Calu3 (cell line): ENCODE measurements around the gene BMPR1B. TPM values are rescaled to one million over a fixed set of nuclear protein-coding genes. Genes with fewer than 3 reads are reported as not detected.

Experiments
- BruUV-seq: library from RNA; stranded (reverse); fragments of 400-500 nt; replicated peaks from 2 replicates; lab custom pipeline; 2021; lab: Mats Ljungman, UMichigan
- CTCF ChIA-PET: fragments of 300-600 bp; sonication (Branson Sonifier 250); formaldehyde crosslinking; loops from one replicate; lab custom pipeline; 2022; ENCODE audit warnings: antibody characterized with exemption; lab: Charles Lee
- DNase-seq: peaks from one replicate; pipeline ENCODE4 v3.0.0; 2022
- H3K27ac Mint-ChIP-seq: one replicate; pipeline ENCODE4 v1.8.0; 2022; ENCODE audit warnings: mixed read lengths; ENCODE audit not compliant: unreplicated experiment
- H3K27me3 Mint-ChIP-seq: one replicate; pipeline ENCODE4 v1.8.0; 2022; ENCODE audit warnings: mixed read lengths; ENCODE audit not compliant: unreplicated experiment
- H3K36me3 Mint-ChIP-seq: one replicate; pipeline ENCODE4 v1.8.0; 2022; ENCODE audit warnings: mild to moderate bottlenecking, moderate library complexity, mixed read lengths; ENCODE audit not compliant: insufficient read depth, unreplicated experiment
- H3K4me1 Mint-ChIP-seq: one replicate; pipeline ENCODE4 v1.8.0; 2022; ENCODE audit warnings: mild to moderate bottlenecking, low read depth, mixed read lengths; ENCODE audit not compliant: unreplicated experiment
- H3K4me3 Mint-ChIP-seq: one replicate; pipeline ENCODE4 v1.8.0; 2022; ENCODE audit warnings: mild to moderate bottlenecking, low read depth, moderate library complexity, mixed read lengths; ENCODE audit not compliant: unreplicated experiment
- H3K9me3 Mint-ChIP-seq: one replicate; pipeline ENCODE4 v1.8.0; 2022; ENCODE audit warnings: low read depth, mixed read lengths; ENCODE audit not compliant: unreplicated experiment
- intact Hi-C: fragments of 100-400 bp; cut with micrococcal nuclease; formaldehyde crosslinking; loops from one replicate; pipeline ENCODE4 v1.10.0; 2022; ENCODE audit not compliant: unreplicated experiment
- total RNA-seq: library from RNA; stranded (reverse); gene quantifications from 2 replicates; pipeline ENCODE4 v1.2.3, GENCODE V29; 2022
- TF ChIP-seq, protein P1 (sequence below): fragments of 200-600 bp; IDR thresholded peaks from one replicate; pipeline ENCODE4 v1.8.0; 2022; ENCODE audit warnings: antibody characterized with exemption; ENCODE audit not compliant: unreplicated experiment

The BMPR1B gene
- total RNA-seq, 1 experiment from 2014 or later: 9.2 TPM

DNA sequence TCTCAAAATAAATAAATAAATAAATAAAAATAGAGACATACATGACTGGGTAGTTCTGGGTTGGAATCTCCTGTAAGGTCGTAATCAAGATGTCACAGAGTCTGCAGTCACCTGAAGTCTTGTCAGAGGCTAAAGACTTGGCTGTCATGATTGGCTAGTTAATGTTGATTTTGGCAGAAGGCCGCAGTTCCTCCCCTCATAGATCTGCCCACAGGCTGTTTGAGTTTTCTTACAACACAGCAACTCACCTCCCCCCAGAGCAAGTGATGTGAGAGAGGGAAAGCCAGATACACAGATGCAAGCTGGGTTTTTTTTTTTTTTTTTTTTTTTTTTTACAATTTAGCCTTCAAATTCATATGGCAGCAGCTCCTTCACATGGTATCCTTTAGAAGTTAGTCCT, 36.4 kb upstream of the BMPR1B start:
- peaks cover 11% of the 10 kb centered on the region for H3K4me1 Mint-ChIP-seq
- no TSS peak for BruUV-seq
- CTCF ChIA-PET: no interaction called here
- H3K27ac Mint-ChIP-seq: no peak overlapping the region
- DNase-seq: no peak
- no peak overlapping the region for H3K4me3 Mint-ChIP-seq
- no peaks in the 10 kb centered on the region for H3K27me3 Mint-ChIP-seq
- intact Hi-C loops: loop anchor here (10.0 kb wide), 1 partner anchor 417 kb away; no protein-coding TSS in a partner anchor
- H3K36me3 Mint-ChIP-seq: no peaks in the 10 kb centered on the region
- TF ChIP-seq, protein P1, sequence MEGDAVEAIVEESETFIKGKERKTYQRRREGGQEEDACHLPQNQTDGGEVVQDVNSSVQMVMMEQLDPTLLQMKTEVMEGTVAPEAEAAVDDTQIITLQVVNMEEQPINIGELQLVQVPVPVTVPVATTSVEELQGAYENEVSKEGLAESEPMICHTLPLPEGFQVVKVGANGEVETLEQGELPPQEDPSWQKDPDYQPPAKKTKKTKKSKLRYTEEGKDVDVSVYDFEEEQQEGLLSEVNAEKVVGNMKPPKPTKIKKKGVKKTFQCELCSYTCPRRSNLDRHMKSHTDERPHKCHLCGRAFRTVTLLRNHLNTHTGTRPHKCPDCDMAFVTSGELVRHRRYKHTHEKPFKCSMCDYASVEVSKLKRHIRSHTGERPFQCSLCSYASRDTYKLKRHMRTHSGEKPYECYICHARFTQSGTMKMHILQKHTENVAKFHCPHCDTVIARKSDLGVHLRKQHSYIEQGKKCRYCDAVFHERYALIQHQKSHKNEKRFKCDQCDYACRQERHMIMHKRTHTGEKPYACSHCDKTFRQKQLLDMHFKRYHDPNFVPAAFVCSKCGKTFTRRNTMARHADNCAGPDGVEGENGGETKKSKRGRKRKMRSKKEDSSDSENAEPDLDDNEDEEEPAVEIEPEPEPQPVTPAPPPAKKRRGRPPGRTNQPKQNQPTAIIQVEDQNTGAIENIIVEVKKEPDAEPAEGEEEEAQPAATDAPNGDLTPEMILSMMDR: no peak
- no peaks in the 10 kb centered on the region for H3K9me3 Mint-ChIP-seq

DNA sequence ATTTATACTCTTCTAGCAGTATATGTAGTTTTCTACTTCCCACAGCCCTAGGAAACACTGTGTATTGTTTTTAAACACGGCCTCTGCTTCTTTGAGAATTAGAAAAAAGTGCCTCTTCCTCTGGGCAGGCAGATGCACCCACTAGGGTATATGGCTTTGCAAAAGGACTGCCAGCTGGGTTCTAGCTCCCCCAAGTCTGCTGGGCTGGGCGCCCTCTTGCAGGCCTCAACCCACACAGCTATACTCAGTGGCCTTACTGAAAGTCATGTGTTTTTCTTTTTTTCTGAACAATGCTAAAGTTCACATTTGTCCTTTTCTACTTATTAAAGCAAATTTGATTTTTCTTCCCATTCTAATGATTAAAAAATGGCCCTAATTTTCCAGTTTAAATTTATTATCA, 35.5 kb upstream of the BMPR1B start:
- TF ChIP-seq, protein P1: no peak
- H3K4me3 Mint-ChIP-seq: no peak overlapping the region
- H3K9me3 Mint-ChIP-seq: no peaks in the 10 kb centered on the region
- H3K27ac Mint-ChIP-seq: no peak overlapping the region
- H3K4me1 Mint-ChIP-seq: peaks cover 21% of the 10 kb centered on the region
- no TSS peak for BruUV-seq
- CTCF ChIA-PET: interaction anchor here (0.7 to 0.8 kb wide), 2 partner anchors 40 to 82 kb away, joined by 3 read pairs; no protein-coding TSS in a partner anchor
- H3K36me3 Mint-ChIP-seq: no peaks in the 10 kb centered on the region
- intact Hi-C loops: loop anchor here (2.0 to 10.0 kb wide), 2 partner anchors 55 to 417 kb away; no protein-coding TSS in a partner anchor
- no peaks in the 10 kb centered on the region for H3K27me3 Mint-ChIP-seq
- DNase-seq: no peak

DNA sequence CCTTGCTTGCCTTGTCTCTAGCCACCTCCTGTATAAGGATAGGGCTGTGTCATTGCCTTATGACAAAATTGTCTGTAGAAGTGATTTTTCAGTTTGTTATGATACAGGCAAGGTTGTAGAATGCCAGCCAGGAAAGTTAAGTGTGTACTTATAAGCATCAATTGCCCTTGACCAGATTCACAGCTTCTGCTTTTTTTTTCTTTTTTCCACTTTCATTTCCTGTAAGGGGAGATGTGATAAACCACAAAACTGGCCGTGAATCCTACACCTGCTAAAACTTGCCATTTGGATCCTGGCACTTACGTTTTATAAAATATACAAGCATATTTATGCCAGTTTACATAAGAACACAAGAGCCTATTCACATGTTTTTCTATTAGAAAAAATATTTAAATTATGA, 35.0 kb upstream of the BMPR1B start:
- Mint-ChIP-seq H3K4me1 (peaks cover 25% of the 10 kb centered on the region), H3K9me3 (no peaks in the 10 kb centered on the region), H3K4me3 (no peak overlapping the region), H3K27ac (no peak overlapping the region), H3K27me3 (no peaks in the 10 kb centered on the region), H3K36me3 (no peaks in the 10 kb centered on the region)
- TF ChIP-seq, protein P1: no peak
- no peak for DNase-seq
- CTCF ChIA-PET: interaction anchor here (0.7 to 0.8 kb wide), 2 partner anchors 40 to 82 kb away, joined by 3 read pairs; no protein-coding TSS in a partner anchor
- intact Hi-C loops: loop anchor here (2.0 to 10.0 kb wide), 2 partner anchors 56 to 418 kb away; no protein-coding TSS in a partner anchor
- BruUV-seq: no TSS peak

DNA sequence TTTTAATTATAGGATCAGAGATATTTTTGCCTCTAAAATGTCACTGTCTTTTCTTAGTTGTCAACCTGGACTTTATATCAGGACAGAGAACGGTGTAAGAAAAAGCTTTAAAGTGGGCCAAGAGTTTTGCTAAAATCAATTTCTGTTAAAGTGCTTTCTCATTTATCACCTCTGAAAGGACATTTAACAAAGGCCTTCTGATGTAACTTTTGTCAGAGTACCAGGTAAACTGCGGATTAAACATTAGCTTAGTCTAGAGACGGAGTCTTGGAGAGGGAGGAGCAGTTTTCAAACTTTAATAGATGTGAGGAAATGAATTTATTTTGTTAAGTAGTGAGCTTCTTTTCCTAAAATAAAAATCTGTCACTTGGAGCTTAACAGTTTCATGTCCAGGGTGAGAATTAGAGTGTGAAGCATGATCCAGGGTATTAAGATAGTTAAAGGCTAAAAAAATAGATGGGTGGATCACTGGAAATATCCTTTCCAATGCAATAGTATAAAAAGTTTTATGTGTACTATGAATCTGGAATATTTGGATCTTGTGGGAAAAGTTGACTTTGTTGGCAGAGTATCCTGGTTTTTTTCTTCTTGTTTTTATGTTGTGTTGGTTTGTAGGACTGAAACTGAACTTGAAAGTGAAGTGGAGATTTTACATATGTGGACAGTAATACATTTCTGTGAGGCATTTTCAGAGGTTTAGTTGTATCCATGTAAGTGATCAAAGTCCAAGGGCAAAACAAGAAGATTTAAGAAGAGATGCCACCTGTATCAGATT, 33.6 kb upstream of the BMPR1B start:
- DNase-seq: no peak
- CTCF ChIA-PET: no interaction called here
- no peaks in the 10 kb centered on the region for H3K36me3 Mint-ChIP-seq
- BruUV-seq: no TSS peak
- H3K9me3 Mint-ChIP-seq: no peaks in the 10 kb centered on the region
- TF ChIP-seq, protein P1: no peak
- H3K4me3 Mint-ChIP-seq: no peak overlapping the region
- H3K4me1 Mint-ChIP-seq: peaks cover 35% of the 10 kb centered on the region
- H3K27ac Mint-ChIP-seq: peak overlapping the region; percentile 52
- intact Hi-C loops: loop anchor here (10.0 kb wide), 1 partner anchor 419 kb away; no protein-coding TSS in a partner anchor
- H3K27me3 Mint-ChIP-seq: no peaks in the 10 kb centered on the region
